CD8-positive, alpha-beta memory T cell (primary cell): Measurements from ENCODE around the gene FBN2. TPM values are rescaled to one million over a fixed set of nuclear protein-coding genes. Genes with fewer than 3 reads are reported as not detected.

Experiments used
- CTCF ChIA-PET: fragments of 350-600 bp; sonication (Branson Sonifier 250); formaldehyde crosslinking; loops from one replicate; lab custom pipeline; 2021; ENCODE audit warnings: antibody characterized with exemption; lab: Charles Lee
- POLR2A ChIA-PET: fragments of 350-600 bp; sonication (Branson Sonifier 250); formaldehyde crosslinking; loops from one replicate; lab custom pipeline; 2021; ENCODE audit warnings: antibody characterized with exemption; lab: Charles Lee
- DNase-seq, 5 donors: peaks; one replicate each; pipeline versions ENCODE4 v3.0.0 to v3.0.0-alpha.2; 2020 to 2022; ENCODE audit warnings: mixed read lengths in 1 of 5
- H3K27ac ChIP-seq: one replicate; pipeline ENCODE4 v1.7.0; 2013; ENCODE audit warnings: low read depth, mild to moderate bottlenecking, low read length, moderate library complexity
- H3K27me3 ChIP-seq: 2 replicates; pipeline ENCODE4 v1.7.0; 2013; ENCODE audit warnings: low read length, mild to moderate bottlenecking; ENCODE audit not compliant: insufficient read depth, poor library complexity, severe bottlenecking
- H3K36me3 ChIP-seq: 2 replicates; pipeline ENCODE4 v1.7.0; 2013; ENCODE audit warnings: mild to moderate bottlenecking, low read length, moderate library complexity; ENCODE audit not compliant: insufficient read depth
- H3K4me1 ChIP-seq: 2 replicates; pipeline ENCODE4 v1.7.0; 2013; ENCODE audit warnings: mild to moderate bottlenecking, low read length, moderate library complexity; ENCODE audit not compliant: insufficient read depth
- H3K4me3 ChIP-seq: 2 replicates; pipeline ENCODE4 v1.7.0; 2013; ENCODE audit warnings: mild to moderate bottlenecking, low read length
- H3K9me3 ChIP-seq: 2 replicates; pipeline ENCODE4 v1.7.0; 2013; ENCODE audit warnings: mild to moderate bottlenecking, low read length
- H3K27ac Mint-ChIP-seq, 8 donors: one replicate each; pipeline ENCODE4 v1.8.0; 2020 to 2021; ENCODE audit warnings: mixed read lengths in 8 of 8, mild to moderate bottlenecking in 6 of 8, inconsistent platforms in 3 of 8, moderate library complexity in 3 of 8
- H3K27me3 Mint-ChIP-seq, 2 donors: one replicate each; pipeline ENCODE4 v1.8.0; 2020 to 2021; ENCODE audit warnings: mixed read lengths in 2 of 2, mild to moderate bottlenecking in 1 of 2, moderate library complexity in 1 of 2
- H3K36me3 Mint-ChIP-seq, 3 donors: one replicate each; pipeline ENCODE4 v1.8.0; 2020 to 2021; ENCODE audit warnings: mixed read lengths in 3 of 3, inconsistent platforms in 1 of 3, mild to moderate bottlenecking in 1 of 3
- H3K4me1 Mint-ChIP-seq, 3 donors: one replicate each; pipeline ENCODE4 v1.8.0; 2020 to 2021; ENCODE audit warnings: mixed read lengths in 3 of 3, inconsistent platforms in 1 of 3, mild to moderate bottlenecking in 1 of 3
- H3K4me3 Mint-ChIP-seq, 7 donors: one replicate each; pipeline ENCODE4 v1.8.0; 2020 to 2021; ENCODE audit warnings: mixed read lengths in 7 of 7, mild to moderate bottlenecking in 6 of 7, moderate library complexity in 4 of 7, inconsistent platforms in 2 of 7
- H3K9me3 Mint-ChIP-seq, 5 donors: one replicate each; pipeline ENCODE4 v1.8.0; 2020 to 2022; ENCODE audit warnings: mixed read lengths in 5 of 5, mild to moderate bottlenecking in 3 of 5, moderate library complexity in 2 of 5, inconsistent platforms in 1 of 5
- polyA plus RNA-seq: library from polyadenylated mRNA; unstranded; fragments of 300-500 nt; fragmentation: Illumina TruSeq; gene quantifications from one replicate; pipeline ENCODE4 v1.2.3, GENCODE V29; 2021
- total RNA-seq, 2 experiments: library from RNA; stranded (reverse); gene quantifications; one replicate each; pipeline ENCODE4 v1.2.3, GENCODE V29; 2021

Gene FBN2
- total and polyA plus RNA-seq, 3 experiments from 2014 or later = 0.09 to 0.20 TPM; not detected in 1

DNA sequence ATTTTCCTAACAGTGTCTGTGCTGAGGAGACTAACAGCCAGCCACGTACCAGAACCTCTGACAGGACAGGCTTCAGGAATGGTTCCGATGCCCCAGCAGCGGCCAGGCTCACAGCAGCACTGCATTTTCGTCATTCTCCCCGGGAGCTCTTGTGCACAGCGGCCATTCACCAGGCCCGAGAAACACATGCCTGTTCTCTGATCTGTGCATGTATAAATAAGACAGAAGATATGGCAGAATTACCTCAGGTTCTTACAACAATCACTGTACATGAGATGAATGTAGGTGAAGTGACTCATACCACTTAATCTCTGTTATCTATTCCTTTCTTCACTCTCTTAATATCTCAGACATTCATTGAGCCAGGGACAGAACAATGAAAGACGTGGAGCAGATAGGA is 143.0 kb downstream of the FBN2 start:
- H3K9me3 Mint-ChIP-seq = peaks cover 0 to 2% (median 0%) of the 10 kb centered on the region in 5 donors

DNA sequence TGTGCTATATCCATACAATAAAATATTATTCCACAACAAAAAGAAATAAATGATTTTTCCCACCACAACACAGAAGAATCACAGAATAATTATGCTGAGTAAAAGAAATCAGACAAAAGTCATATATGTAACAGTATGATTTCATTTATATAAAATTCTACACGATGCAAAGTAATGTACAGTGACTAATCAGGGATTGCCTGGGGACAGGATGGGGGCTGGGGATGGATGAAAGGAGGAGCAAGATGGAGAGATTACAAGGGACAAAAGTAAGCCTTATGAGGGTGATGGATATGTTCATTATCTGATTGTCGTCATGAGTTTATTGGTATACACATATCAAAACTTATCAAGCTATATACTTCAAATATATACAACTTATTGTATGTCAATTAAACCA is 154.0 kb downstream of the FBN2 start:
- peaks cover 0 to 7% (median 2%) of the 10 kb centered on the region in 5 donors for H3K9me3 Mint-ChIP-seq
- ChIA-PET CTCF (no interaction called here), POLR2A (no interaction called here)
- H3K4me3 ChIP-seq = no peak overlapping the region
- DNase-seq = no peak
- H3K4me3 Mint-ChIP-seq = no peak overlapping the region
- no peaks in the 10 kb centered on the region for H3K36me3 ChIP-seq
- H3K27me3 Mint-ChIP-seq = peaks cover 0 to under 1% of the 10 kb centered on the region in 2 donors
- H3K27me3 ChIP-seq = no peaks in the 10 kb centered on the region
- H3K4me1 Mint-ChIP-seq = no peaks in the 10 kb centered on the region
- H3K27ac ChIP-seq = no peak overlapping the region
- H3K4me1 ChIP-seq = no peaks in the 10 kb centered on the region
- no peak overlapping the region for H3K27ac Mint-ChIP-seq
- H3K36me3 Mint-ChIP-seq = no peaks in the 10 kb centered on the region
- H3K9me3 ChIP-seq = no peaks in the 10 kb centered on the region

More for the DNA sequence above, 143.0 kb downstream of the FBN2 start:
- no peaks in the 10 kb centered on the region for H3K4me1 Mint-ChIP-seq
- Histone ChIP-seq H3K9me3 (no peaks in the 10 kb centered on the region), H3K4me3 (no peak overlapping the region), H3K36me3 (no peaks in the 10 kb centered on the region), H3K27me3 (no peaks in the 10 kb centered on the region), H3K4me1 (no peaks in the 10 kb centered on the region), H3K27ac (no peak overlapping the region)
- no peaks in the 10 kb centered on the region for H3K36me3 Mint-ChIP-seq
- no peak overlapping the region for H3K4me3 Mint-ChIP-seq
- no peaks in the 10 kb centered on the region for H3K27me3 Mint-ChIP-seq
- CTCF ChIA-PET = no interaction called here
- DNase-seq = no peak
- H3K27ac Mint-ChIP-seq = no peak overlapping the region
- POLR2A ChIA-PET = no interaction called here

DNA sequence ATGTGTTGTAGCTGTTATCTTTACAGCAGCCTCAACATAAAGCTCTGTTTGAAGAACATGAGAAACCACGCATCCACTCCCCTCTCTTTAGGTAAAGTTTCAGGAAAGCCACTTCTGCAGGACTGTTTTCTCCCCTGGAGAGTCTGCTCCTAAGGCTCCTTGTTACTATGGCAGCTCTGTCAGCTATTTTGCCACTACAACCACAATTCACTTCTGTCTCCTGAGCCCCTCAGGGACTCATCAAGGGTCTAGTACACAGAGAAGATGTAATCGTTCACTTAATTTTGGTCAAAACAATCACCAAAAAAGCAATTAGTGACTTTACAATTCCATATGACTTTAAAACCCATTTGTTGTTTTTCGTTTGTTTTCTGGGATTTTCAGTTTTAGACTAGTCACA is 157.7 kb downstream of the FBN2 start:
- no peak overlapping the region for H3K4me3 Mint-ChIP-seq
- no peak for DNase-seq
- Histone ChIP-seq H3K36me3 (no peaks in the 10 kb centered on the region), H3K4me1 (no peaks in the 10 kb centered on the region), H3K27ac (no peak overlapping the region), H3K27me3 (no peaks in the 10 kb centered on the region), H3K4me3 (no peak overlapping the region), H3K9me3 (no peaks in the 10 kb centered on the region)
- H3K27me3 Mint-ChIP-seq = no peaks in the 10 kb centered on the region
- no peak overlapping the region for H3K27ac Mint-ChIP-seq
- peaks cover 0 to 2% (median 0%) of the 10 kb centered on the region in 5 donors for H3K9me3 Mint-ChIP-seq
- H3K4me1 Mint-ChIP-seq = no peaks in the 10 kb centered on the region
- ChIA-PET POLR2A (no interaction called here), CTCF (no interaction called here)
- no peaks in the 10 kb centered on the region for H3K36me3 Mint-ChIP-seq

DNA sequence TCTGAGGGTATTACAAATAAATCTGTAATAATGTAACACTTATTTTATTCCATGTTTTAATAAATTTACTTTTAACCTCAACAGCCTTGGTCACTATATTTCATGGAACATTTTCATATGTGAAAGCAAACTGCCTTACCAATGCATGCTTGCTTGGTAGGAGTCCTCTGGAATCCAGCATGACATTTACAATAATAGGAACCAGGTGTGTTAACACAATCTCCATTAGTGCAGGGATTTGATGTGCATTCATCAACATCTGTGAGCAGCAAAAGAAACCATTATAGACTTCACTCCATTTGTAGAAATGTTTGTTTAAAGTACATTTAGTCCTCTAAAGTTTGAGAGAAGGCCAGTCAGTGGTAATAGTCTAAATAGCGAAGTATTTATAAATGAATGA is 159.4 kb downstream of the FBN2 start:
- H3K36me3 ChIP-seq = no peaks in the 10 kb centered on the region
- H3K9me3 ChIP-seq = no peaks in the 10 kb centered on the region
- no peaks in the 10 kb centered on the region for H3K4me1 ChIP-seq
- DNase-seq = no peak
- H3K36me3 Mint-ChIP-seq = no peaks in the 10 kb centered on the region
- H3K27me3 Mint-ChIP-seq = no peaks in the 10 kb centered on the region
- no peaks in the 10 kb centered on the region for H3K27me3 ChIP-seq
- no peaks in the 10 kb centered on the region for H3K9me3 Mint-ChIP-seq
- POLR2A ChIA-PET = no interaction called here
- no peak overlapping the region for H3K4me3 ChIP-seq
- no peaks in the 10 kb centered on the region for H3K4me1 Mint-ChIP-seq
- no peak overlapping the region for H3K4me3 Mint-ChIP-seq
- no peak overlapping the region for H3K27ac ChIP-seq
- CTCF ChIA-PET = no interaction called here
- no peak overlapping the region for H3K27ac Mint-ChIP-seq

DNA sequence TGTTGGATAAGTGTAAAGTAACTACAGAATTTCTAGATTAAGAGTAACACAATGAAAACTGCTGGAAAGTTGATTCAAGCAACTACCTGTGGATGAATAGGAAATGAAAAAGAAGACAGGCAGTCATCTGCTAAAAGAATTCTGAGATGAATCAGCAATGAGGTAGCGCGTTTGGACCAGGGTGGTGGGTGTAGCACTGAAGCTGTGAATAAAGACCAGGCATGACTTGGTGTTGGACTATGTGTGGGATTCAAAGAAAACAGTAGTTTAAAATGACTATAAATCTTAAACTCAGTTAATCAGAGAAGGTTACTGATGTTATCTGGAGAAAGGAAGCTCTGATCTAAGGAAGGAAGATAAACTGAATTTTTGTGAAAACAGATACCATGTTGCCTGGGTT is 159.8 kb downstream of the FBN2 start:
- H3K27ac Mint-ChIP-seq = no peak overlapping the region
- POLR2A ChIA-PET = no interaction called here
- no peak for DNase-seq
- H3K4me3 Mint-ChIP-seq = no peak overlapping the region
- H3K36me3 Mint-ChIP-seq = no peaks in the 10 kb centered on the region
- Histone ChIP-seq H3K9me3 (no peaks in the 10 kb centered on the region), H3K27ac (no peak overlapping the region), H3K36me3 (no peaks in the 10 kb centered on the region), H3K27me3 (no peaks in the 10 kb centered on the region), H3K4me3 (no peak overlapping the region), H3K4me1 (no peaks in the 10 kb centered on the region)
- no peaks in the 10 kb centered on the region for H3K4me1 Mint-ChIP-seq
- H3K27me3 Mint-ChIP-seq = no peaks in the 10 kb centered on the region
- no peaks in the 10 kb centered on the region for H3K9me3 Mint-ChIP-seq
- CTCF ChIA-PET = no interaction called here

DNA sequence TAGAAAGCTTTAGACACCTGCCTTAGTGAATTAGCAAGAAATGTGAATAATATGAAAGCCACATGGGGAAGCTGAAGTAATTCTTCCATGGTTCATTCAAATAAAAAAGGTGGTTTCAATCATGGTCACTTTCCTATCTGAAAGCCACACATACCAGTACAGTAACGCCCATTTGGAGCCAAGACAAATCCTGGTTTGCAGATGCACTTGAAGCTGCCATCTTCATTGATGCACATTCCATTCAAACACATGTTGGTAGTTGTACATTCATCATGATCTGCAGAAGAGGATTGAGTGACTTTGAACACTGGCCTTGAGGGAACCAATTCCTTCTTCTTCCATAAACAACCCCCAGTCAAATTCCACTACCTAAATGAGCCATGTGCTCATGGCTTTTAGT is 161.5 kb downstream of the FBN2 start:
- H3K36me3 Mint-ChIP-seq = no peaks in the 10 kb centered on the region
- no peaks in the 10 kb centered on the region for H3K4me1 ChIP-seq
- no peak overlapping the region for H3K4me3 Mint-ChIP-seq
- H3K27me3 Mint-ChIP-seq = no peaks in the 10 kb centered on the region
- H3K36me3 ChIP-seq = no peaks in the 10 kb centered on the region
- no peaks in the 10 kb centered on the region for H3K4me1 Mint-ChIP-seq
- no peak overlapping the region for H3K27ac Mint-ChIP-seq
- no peak for DNase-seq
- no peaks in the 10 kb centered on the region for H3K9me3 ChIP-seq
- H3K9me3 Mint-ChIP-seq = no peaks in the 10 kb centered on the region
- CTCF ChIA-PET = no interaction called here
- no peak overlapping the region for H3K27ac ChIP-seq
- no peaks in the 10 kb centered on the region for H3K27me3 ChIP-seq
- H3K4me3 ChIP-seq = no peak overlapping the region
- POLR2A ChIA-PET = no interaction called here

DNA sequence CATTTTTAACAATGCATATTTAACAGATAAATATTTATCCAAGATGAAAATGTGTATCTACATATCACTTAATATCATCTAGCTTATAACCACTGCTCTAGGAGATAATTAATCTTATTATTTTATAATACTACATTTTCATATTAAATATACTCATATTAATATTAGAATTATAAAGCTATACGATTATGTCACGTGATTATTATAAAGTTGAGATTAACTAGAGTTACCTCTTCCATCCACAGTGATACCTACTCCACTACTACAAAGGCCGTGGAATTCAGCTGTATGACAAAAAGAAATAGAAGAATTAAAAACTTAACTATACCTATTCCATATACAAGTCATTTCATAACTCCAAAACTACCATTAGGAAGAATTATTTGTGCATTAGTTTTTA is 171.9 kb downstream of the FBN2 start:
- H3K36me3 ChIP-seq = no peaks in the 10 kb centered on the region

DNA sequence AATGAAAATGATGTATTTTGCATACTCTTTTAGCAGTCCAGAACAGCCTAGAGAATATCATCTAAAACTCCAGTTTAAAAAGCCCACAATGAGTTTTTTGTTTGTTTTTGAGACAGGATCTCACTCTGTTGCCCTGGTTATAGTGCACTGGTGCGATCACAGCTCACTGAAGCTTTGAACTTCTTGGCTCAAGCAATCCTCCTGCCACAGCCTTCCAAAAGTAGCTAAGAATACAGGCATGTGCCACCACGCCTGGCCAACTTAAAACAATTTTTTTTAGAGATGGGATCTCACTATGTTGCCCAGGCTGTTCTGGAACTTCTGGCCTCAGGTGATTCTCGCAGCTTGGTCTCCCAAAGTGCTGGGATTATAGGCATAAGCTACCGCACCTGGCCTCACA is 175.7 kb downstream of the FBN2 start:
- no peak for DNase-seq
- Histone ChIP-seq H3K4me3 (no peak overlapping the region), H3K36me3 (no peaks in the 10 kb centered on the region), H3K4me1 (no peaks in the 10 kb centered on the region), H3K27me3 (no peaks in the 10 kb centered on the region), H3K9me3 (no peaks in the 10 kb centered on the region), H3K27ac (no peak overlapping the region)
- ChIA-PET CTCF (no interaction called here), POLR2A (no interaction called here)
- Mint-ChIP-seq H3K4me3 (no peak overlapping the region), H3K36me3 (no peaks in the 10 kb centered on the region), H3K27ac (no peak overlapping the region), H3K4me1 (no peaks in the 10 kb centered on the region), H3K27me3 (no peaks in the 10 kb centered on the region), H3K9me3 (no peaks in the 10 kb centered on the region)

More for the DNA sequence above, 171.9 kb downstream of the FBN2 start:
- no peaks in the 10 kb centered on the region for H3K9me3 Mint-ChIP-seq
- Histone ChIP-seq H3K27ac (no peak overlapping the region), H3K4me3 (no peak overlapping the region), H3K4me1 (no peaks in the 10 kb centered on the region), H3K27me3 (no peaks in the 10 kb centered on the region), H3K9me3 (no peaks in the 10 kb centered on the region)
- CTCF ChIA-PET = no interaction called here
- POLR2A ChIA-PET = no interaction called here
- no peaks in the 10 kb centered on the region for H3K27me3 Mint-ChIP-seq
- H3K4me3 Mint-ChIP-seq = no peak overlapping the region
- no peaks in the 10 kb centered on the region for H3K36me3 Mint-ChIP-seq
- H3K4me1 Mint-ChIP-seq = no peaks in the 10 kb centered on the region
- DNase-seq = no peak
- H3K27ac Mint-ChIP-seq = no peak overlapping the region

DNA sequence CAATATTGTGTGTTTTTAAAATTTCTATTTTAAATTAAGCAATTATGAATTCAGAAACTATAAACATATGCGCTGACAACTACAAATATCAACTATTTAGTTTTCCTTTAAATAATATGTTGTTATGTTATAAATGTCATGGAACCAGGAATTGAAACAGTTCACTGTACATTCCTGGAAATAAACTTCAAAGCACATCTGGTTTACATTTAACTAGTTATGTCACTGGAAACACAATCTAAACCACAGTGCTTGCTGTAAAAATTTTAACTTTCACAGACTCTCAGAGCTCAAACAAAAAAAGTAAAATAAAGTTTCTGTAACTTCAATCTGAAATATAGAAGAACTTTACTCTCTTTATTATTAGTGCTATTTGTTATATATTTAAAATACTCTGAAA is 179.2 kb downstream of the FBN2 start:
- Histone ChIP-seq H3K4me3 (no peak overlapping the region), H3K27me3 (no peaks in the 10 kb centered on the region), H3K36me3 (no peaks in the 10 kb centered on the region), H3K27ac (no peak overlapping the region), H3K9me3 (no peaks in the 10 kb centered on the region), H3K4me1 (no peaks in the 10 kb centered on the region)
- ChIA-PET CTCF (no interaction called here), POLR2A (no interaction called here)
- peaks cover 0 to 3% (median 0%) of the 10 kb centered on the region in 5 donors for H3K9me3 Mint-ChIP-seq
- H3K27ac Mint-ChIP-seq = no peak overlapping the region
- no peak for DNase-seq
- H3K27me3 Mint-ChIP-seq = no peaks in the 10 kb centered on the region
- H3K4me1 Mint-ChIP-seq = no peaks in the 10 kb centered on the region
- H3K4me3 Mint-ChIP-seq = no peak overlapping the region
- no peaks in the 10 kb centered on the region for H3K36me3 Mint-ChIP-seq
